Left lung (tissue), 10 donors: Measurements from ENCODE around the gene ENO1. TPM values are rescaled to one million over a fixed set of nuclear protein-coding genes. Genes with fewer than 3 reads are reported as not detected.
A peak's percentile ranks its signal among the peaks of the same experiment; 100 is the strongest.

ENCODE experiments used
- ATAC-seq: fragments of 200-7000 bp; cut with Tn5 transposase; one replicate; pipeline ENCODE4 v1.9.1; 2020; ENCODE audit warnings: moderate library complexity
- DNase-seq, 4 donors: peaks; one replicate each; pipeline ENCODE4 v3.0.0-alpha.2; 2013 to 2020
- H3K27ac ChIP-seq, 2 donors: fragments of 200-600 bp; sonication (generic) in 1 of 2; one replicate each; pipeline versions ENCODE4 v1.5.0 to v1.8.0; 2020 to 2021
- H3K27me3 ChIP-seq, 2 donors: fragments of 200-600 bp; sonication (generic) in 1 of 2; one replicate each; pipeline versions ENCODE4 v1.5.0 to v1.8.0; 2020 to 2021
- H3K36me3 ChIP-seq, 2 donors: fragments of 200-600 bp; sonication (generic) in 1 of 2; one replicate each; pipeline versions ENCODE4 v1.5.0 to v1.8.0; 2020 to 2021
- H3K4me1 ChIP-seq, 2 donors: fragments of 200-600 bp; one replicate each; pipeline ENCODE4 v1.8.0; 2021
- H3K4me3 ChIP-seq, 2 donors: fragments of 200-600 bp; sonication (generic) in 1 of 2; one replicate each; pipeline versions ENCODE4 v1.5.0 to v1.8.0; 2020 to 2021; ENCODE audit warnings: mild to moderate bottlenecking in 1 of 2
- H3K9me3 ChIP-seq, 2 donors: fragments of 200-600 bp; sonication (generic) in 1 of 2; one replicate each; pipeline versions ENCODE4 v1.5.0 to v1.8.0; 2020 to 2021
- intact Hi-C, 2 donors: fragments of 100-400 bp; cut with DNase I; formaldehyde crosslinking; loops; one replicate each; pipeline versions ENCODE4 v1.11.2 to v1.14.2; 2022
- polyA plus RNA-seq, 6 donors: library from polyadenylated mRNA; unstranded; fragments of 120-200 nt; gene quantifications; one replicate each; pipeline ENCODE4 v1.2.1, GENCODE V29; 2013; ENCODE audit not compliant: insufficient read length in 6 of 6
- total RNA-seq, 2 donors: library from RNA; stranded (reverse); fragmentation: NEBNext Ultra II Directional; extraction: Animal tissue kit (Norgen Biotek cat#: 25700); gene quantifications; one replicate each; pipeline ENCODE4 v1.2.1, GENCODE V29; 2021
- TF ChIP-seq, protein P1 (sequence below), 2 donors: fragments of 200-600 bp; sonication (generic) in 1 of 2; IDR thresholded peaks; one replicate each; pipeline versions ENCODE4 v1.5.0 to v1.8.0; 2021; ENCODE audit warnings: antibody characterized with exemption in 2 of 2
- donor health status: DM: no; HTN: yes; CAD: no.
- donor health status: DM: no; HTN: no; CAD: no.

Gene ENO1
- total and polyA plus RNA-seq, 8 donors, result 695 to 1,734 (median 783) TPM

DNA sequence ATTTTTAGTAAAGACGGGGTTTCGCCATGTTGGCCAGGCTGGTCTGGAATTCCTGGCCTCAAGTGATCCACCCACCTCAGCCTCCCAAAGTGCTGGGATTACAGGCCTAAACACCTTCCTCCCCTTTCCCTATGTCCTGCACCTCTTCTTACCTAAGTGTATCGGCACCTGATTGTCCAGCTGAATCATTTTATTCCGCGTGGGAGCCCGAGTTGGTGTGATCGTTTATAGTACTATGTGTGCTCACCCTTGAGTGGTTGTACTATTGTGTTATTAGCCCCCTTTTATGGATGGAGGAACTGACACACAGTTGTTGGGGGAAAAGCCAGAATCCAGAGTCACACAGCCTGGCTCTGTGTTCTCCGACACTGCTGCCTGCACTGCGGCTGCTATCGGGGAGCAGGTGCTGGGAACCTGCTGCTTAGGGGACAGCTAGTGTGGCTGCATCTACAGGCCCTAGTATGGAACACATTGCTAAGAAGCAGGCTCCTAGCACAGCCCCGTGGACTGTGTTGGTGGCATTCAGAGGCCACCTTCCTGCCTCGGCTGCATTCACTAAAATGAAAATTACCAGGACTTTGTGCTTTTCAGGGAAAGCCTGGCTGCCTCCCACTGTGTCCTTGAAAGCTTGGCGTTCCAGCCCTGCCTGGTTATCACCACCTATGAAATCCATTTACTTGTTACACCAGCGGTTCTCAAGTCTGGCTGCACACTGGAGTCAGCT is 21.6 kb downstream of the ENO1 start:
- intact Hi-C loops, result no loop called here

GRCh38 chr1:8854240-8854639 is 24.2 kb downstream of the ENO1 start:
- Histone ChIP-seq H3K36me3 (peaks cover 0 to 37% of the 10 kb centered on the region in 2 donors), H3K9me3 (no peaks in the 10 kb centered on the region), H3K4me3 (no peak overlapping the region), H3K4me1 (peaks cover 3 to 23% of the 10 kb centered on the region in 2 donors), H3K27ac (no peak overlapping the region), H3K27me3 (no peaks in the 10 kb centered on the region)
- TF ChIP-seq, protein P1, sequence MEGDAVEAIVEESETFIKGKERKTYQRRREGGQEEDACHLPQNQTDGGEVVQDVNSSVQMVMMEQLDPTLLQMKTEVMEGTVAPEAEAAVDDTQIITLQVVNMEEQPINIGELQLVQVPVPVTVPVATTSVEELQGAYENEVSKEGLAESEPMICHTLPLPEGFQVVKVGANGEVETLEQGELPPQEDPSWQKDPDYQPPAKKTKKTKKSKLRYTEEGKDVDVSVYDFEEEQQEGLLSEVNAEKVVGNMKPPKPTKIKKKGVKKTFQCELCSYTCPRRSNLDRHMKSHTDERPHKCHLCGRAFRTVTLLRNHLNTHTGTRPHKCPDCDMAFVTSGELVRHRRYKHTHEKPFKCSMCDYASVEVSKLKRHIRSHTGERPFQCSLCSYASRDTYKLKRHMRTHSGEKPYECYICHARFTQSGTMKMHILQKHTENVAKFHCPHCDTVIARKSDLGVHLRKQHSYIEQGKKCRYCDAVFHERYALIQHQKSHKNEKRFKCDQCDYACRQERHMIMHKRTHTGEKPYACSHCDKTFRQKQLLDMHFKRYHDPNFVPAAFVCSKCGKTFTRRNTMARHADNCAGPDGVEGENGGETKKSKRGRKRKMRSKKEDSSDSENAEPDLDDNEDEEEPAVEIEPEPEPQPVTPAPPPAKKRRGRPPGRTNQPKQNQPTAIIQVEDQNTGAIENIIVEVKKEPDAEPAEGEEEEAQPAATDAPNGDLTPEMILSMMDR (IDR thresholded peaks at IDR 0.05), result no peak
- intact Hi-C loops, result no loop called here
- no peak for DNase-seq
- ATAC-seq, result no peak

More for the DNA sequence above, 21.6 kb downstream of the ENO1 start:
- Histone ChIP-seq H3K4me3 (no peak overlapping the region), H3K27ac (peak overlapping the region in 1 of 2 donors; percentile 48), H3K4me1 (peaks cover 3 to 37% of the 10 kb centered on the region in 2 donors), H3K36me3 (peaks cover 0 to 63% of the 10 kb centered on the region in 2 donors), H3K9me3 (no peaks in the 10 kb centered on the region), H3K27me3 (no peaks in the 10 kb centered on the region)
- DNase-seq (no peak), ATAC-seq (no peak)
- TF ChIP-seq, protein P1 (IDR thresholded peaks at IDR 0.05), result no peak

- no peaks in the 10 kb centered on the region for H3K9me3 ChIP-seq
- no peak overlapping the region for H3K27ac ChIP-seq
- peaks cover 0 to 15% of the 10 kb centered on the region in 2 donors for H3K4me1 ChIP-seq
- no peak overlapping the region for H3K4me3 ChIP-seq
- H3K36me3 ChIP-seq, result peaks cover 0 to 5% of the 10 kb centered on the region in 2 donors
- no peaks in the 10 kb centered on the region for H3K27me3 ChIP-seq
- TF ChIP-seq, protein P1 (IDR thresholded peaks at IDR 0.05), result no peak
- intact Hi-C loops, result no loop called here
- ATAC-seq, result no peak
- DNase-seq, result no peak
Measured at GRCh38 chr1:8851060-8851459, 27.4 kb downstream of the ENO1 start.

GRCh38 chr1:8848663-8849386 is 29.7 kb downstream of the ENO1 start:
- Histone ChIP-seq H3K4me3 (no peak overlapping the region), H3K36me3 (no peaks in the 10 kb centered on the region), H3K9me3 (no peaks in the 10 kb centered on the region), H3K4me1 (peaks cover 0 to 15% of the 10 kb centered on the region in 2 donors), H3K27ac (no peak overlapping the region), H3K27me3 (no peaks in the 10 kb centered on the region)
- intact Hi-C loops, result loop anchor here in 1 of 2 donors (10.0 kb wide), 1 partner anchor 284 kb away; no protein-coding TSS in a partner anchor
- TF ChIP-seq, protein P1 (IDR thresholded peaks at IDR 0.05), result peak; percentile 84 to 88
- ATAC-seq, result peak; percentile 99
- DNase-seq, result peak; percentile 87 to 97 (median 93)

GRCh38 chr1:8847990-8848389 is 30.5 kb downstream of the ENO1 start:
- H3K36me3 ChIP-seq, result no peaks in the 10 kb centered on the region
- intact Hi-C loops, result loop anchor here in 1 of 2 donors (10.0 kb wide), 1 partner anchor 283 kb away; no protein-coding TSS in a partner anchor
- H3K4me1 ChIP-seq, result peaks cover 0 to 15% of the 10 kb centered on the region in 2 donors
- no peak for DNase-seq
- H3K9me3 ChIP-seq, result no peaks in the 10 kb centered on the region
- no peaks in the 10 kb centered on the region for H3K27me3 ChIP-seq
- H3K27ac ChIP-seq, result no peak overlapping the region
- peak; percentile 9 for ATAC-seq
- TF ChIP-seq, protein P1 (IDR thresholded peaks at IDR 0.05), result no peak
- H3K4me3 ChIP-seq, result no peak overlapping the region
